Stimulated activated CD4-positive, alpha-beta T cell treated with anti-CD3 and anti-CD28 coated beads, Interleukin-1b, Interleukin-23, amount 100 ng/mL, for 1 hour (primary cell): Measurements from ENCODE around the gene SUPT4H1.
"Not testable (repeated sequence)": the region's sequence is repeated elsewhere in the genome, so short reads cannot be mapped to it uniquely, and the experiment has no call there.

ENCODE experiments used
- DNase-seq, 2 donors: peaks; one replicate each; pipeline ENCODE4 v3.0.0-alpha.2; 2020; ENCODE audit warnings: low read depth in 2 of 2

SUPT4H1 gene

DNA sequence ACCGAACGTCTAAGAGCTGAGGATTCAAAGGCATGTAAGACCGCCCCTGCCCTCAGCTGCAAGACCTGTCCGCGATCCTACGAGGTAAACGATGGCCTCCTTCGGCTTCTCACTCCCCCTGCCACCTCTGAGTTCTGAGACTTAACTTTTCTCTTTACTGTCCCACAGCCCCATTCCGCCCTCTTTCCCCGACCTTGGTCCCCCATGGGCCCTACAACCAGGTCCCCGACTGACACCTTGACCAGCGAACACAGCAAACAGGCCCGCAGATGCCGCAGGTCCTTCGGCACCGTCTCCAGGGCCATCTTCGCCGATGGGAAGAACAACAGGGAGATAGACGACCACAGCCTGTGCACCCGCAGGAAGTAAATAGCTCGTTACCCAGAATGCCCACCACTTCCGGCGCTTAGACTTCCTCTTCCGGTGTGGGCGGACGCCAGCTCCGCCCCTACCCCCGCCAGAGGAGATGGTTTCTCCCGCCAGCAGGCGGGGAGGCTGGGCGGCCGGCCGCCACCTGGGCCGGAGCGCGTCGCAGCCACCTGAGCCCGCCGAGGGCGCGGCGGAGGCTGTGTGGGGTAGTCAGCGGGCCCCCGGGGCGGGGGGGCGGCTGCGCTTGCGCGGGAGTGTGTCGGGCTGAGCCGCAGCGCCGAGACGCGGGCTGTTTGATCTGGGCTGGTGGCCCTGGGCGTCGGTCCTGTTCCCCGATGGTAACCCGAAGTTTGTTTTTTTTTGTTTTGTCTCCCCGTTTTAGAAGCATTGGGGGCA is at the start of gene SUPT4H1:
Gene SUPT4H1 (minus strand): TSS at position 371 of the 765 bp plus-strand sequence. CDS start 66 bp downstream, at position 305.
- peak; percentile 74 to 82 for DNase-seq

DNA sequence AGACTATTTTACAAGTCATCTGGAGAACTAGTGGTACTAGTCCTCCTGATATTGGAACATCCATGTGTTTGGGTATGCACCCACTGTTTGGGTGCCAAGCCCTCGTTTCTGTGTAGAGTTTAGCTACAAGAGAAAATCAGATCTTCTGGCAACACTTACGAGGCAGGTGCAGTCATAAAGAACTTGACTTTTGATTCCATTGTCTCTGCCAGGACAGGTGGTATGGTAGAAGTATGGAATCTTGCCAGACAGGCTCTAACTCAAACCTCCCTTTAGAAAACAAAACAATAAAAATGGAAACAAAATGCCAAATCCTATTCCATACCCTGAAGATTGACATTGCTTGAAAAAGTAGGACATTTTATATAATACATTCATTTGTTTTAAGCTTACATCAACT is 49.3 kb upstream of the SUPT4H1 start:
- no peak for DNase-seq

DNA sequence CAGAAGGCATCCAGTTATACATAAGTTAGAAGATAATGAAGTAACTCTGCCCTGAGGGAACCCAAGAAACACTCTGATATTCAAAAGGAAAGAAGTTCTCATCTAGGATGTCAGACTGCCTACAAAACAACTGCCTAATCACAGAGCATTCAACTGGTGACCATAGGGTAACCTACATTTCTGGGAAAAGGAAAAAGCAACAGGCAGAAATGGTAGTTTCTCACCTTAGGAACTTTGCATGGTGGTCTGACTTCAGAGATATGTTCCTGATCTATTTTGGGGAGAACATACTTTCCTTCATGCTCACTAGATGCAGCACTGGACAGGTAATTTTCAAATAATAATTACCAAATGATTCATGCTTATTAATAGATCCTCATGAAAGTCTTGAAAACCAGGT is 48.8 kb upstream of the SUPT4H1 start:
- DNase-seq, result no peak

DNA sequence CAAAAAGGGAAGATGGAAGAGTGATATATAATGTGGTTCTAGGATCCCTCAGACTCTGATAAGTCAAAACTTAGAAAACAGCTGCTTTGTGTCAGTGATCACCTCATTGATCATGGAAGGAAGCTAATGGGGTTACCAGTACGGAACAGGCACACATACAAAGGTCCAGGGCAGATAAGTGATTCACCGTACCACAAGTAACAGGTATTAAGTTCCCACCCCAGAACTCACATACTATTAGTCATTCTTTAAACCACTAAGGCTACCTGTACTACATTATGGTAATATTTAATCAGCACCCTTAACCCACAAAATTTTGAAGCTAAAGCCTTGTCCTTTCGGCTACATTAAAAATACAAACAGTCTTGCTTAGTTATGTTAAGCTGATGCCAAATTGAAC is 48.0 kb upstream of the SUPT4H1 start:
- no peak for DNase-seq

DNA sequence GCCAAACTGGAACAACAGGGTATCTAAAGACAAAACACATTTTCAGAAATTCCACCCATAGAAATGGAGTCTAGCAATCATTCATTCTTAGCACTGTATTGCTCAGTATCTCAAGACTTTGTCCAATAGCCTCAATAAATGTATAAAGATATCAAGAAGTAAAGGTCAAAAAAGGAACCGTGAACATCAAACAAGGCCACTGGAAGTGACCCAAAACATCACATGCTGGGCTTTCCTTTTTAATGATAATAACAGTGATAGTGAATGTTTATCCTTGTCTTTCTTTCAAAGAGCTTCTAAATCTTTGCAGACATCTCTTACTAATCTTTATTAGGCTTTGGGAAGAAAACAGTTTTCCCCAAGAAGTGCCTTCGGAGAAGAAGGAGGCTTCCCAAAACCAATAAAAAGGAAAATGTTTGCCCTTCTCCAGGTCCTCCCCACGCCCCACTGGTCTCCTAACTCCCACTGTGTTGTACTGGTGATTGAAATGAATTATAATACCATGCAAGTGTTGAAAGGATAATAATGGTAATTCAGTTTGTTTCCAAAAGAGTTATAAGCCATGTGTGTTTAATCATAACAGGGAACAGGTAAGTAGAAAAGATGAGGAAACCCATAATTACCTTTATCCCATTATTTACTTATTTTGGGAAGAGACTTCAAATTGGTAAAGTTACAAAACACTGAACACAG is 46.7 kb upstream of the SUPT4H1 start:
- no peak for DNase-seq

DNA sequence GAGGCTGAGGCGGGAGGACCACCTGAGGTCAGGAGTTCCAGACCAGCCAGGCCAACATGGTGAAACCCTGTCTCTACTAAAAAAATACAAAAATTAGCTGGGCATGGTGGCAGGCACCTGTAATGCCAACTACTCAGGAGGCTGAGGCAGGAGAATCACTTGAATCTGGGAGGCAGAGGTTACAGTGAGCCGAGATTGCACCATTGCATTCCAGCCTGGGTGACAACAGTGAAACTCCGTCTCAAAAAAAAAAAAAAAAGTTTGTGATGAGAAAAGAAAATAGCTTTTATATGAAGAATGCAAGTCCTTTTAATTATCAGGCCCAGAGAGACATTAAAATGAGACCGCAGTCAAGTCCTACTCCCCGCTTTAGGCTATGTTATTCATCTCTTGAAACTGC is 45.4 kb upstream of the SUPT4H1 start:
- not testable (repeated sequence) for DNase-seq

DNA sequence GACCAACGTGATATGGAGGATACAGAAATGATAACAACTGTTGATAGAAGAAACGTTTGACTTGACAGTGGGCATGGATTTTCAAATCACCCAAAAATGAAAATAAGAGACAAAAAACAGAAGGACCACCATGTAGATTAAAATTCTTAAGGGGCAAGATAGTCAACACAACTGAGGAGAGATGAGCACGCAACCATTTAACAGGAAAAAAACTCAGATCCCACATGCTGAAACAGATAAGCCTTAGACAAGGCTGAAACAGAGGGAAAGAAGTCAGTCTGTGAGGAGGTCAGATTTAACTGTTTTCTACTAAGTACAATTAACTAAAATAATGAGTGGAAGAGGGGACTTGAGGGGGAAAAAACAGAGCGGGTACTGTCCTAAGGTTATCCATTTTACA is 44.2 kb upstream of the SUPT4H1 start:
- DNase-seq, result no peak

DNA sequence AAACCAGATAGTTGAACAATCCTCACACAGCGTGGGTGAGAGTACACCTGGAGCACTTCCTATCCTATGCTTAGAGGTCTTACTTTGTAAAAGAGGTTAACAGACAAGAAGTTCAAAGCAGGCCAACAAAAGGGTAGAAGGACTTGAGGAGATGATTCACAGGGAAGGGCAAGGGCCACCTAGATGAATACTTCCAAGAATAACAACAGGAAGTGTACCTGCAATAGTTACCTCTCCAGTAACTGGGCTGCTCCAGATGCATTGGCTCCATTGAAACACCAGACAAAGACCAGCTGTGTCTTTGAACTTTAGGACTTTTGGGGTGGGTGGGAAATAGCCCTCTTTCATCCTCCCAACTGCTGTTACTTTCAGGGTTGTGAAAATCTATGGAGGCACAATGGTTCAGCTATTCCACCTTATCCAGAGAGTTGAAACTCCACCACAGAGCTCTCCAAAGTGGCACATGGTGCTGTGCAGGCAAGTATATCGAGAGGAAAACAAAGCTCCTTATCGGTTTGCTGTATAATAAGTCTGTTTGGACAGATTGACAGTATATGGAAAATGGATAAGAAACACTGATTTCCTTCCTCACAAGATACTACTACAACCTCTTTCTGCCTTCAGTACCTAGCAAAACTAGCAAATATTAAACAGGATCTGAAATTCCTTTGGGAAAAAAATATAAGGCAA is 42.7 kb upstream of the SUPT4H1 start:
- DNase-seq, result no peak

DNA sequence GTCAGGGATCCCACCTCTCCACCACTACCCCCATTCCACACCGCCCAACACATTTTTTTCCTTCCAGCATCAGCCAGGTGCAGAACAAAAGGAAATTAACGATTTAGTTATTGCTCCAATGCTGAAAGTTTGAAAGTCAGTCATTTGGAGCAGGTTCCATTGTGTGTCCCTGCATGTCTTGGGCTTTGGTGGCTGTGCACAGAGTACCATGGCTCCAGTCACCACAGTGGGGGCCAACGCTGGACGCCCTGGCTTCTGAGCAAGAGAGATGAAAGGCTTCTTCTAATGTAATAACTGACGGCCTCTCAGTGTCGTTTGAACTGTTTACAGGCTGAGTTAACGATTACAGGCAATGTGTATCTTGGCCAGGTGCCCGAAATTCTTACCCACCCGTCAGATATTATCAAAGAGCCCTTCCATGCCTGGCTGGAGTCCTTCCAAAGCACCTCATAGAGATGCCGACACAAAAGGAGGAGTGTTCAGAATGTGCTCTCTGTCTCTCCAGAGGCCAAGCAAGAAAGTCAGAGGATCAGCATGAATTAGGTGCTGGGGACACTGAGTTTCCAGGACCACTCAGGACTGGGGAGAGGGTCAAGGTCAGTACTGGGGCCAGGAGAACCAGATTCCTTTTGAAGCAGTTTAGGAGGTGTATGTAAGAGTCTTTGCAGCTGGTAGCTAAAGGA is 39.4 kb upstream of the SUPT4H1 start:
- DNase-seq, result no peak

DNA sequence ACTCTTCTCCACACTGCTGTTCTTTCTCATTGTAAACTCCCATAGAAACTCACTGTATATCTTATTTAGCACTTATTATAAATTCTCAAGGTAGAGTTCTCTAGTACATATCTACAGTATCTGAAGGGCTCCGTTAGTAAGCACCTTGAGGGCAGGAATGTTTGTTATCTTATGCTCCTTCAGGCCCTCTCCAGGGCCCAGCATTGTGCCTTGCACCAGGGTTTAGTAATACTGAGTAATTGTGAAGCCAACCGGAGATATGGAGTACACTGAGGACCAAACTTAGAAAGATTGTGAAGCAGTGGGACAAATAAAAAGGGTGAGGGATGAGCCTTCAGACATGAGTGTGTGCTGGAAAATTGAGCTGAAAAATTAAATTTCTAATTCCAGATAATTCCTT is 38.9 kb upstream of the SUPT4H1 start:
- no peak for DNase-seq

DNA sequence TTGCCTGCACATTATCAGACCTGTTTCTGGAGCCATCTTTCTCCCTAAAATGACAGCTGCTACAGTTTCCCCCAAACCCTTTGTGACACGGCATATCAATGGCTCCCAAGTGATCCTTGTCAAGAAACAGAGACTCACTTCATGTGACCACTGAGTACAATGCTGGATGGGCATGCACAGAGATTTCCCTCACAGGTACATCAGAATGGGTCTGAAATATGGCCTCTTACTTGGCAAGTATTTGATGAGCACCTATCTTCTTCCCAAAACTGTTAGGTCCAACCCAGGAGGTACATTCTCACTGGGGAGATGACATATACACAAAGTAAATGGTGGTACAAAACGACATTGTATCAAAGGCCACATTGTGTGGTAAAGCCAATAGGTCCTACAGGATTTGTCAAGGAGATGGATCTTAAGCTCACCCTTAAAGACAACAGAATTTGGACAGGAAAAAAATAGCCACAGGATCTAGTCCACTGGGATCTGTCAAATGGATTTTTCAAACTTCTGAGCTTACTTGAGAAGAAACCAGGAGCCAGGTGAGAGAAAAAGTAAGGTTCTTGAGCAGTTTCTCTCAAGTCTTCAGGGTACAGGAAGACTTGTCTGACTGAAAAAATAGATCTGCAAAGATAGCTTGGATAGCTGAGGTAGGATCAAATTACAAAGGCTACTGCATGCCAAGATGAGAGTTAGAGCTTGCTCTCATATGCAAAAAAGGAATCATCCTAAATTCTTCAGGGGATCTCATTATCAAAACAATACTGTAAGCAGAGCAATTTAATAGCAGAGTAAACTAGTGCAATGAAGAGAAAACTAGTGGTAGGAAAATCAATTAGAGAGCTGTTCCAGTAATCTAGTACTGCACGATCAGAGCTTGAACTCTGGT is 36.5 kb upstream of the SUPT4H1 start:
- no peak for DNase-seq

DNA sequence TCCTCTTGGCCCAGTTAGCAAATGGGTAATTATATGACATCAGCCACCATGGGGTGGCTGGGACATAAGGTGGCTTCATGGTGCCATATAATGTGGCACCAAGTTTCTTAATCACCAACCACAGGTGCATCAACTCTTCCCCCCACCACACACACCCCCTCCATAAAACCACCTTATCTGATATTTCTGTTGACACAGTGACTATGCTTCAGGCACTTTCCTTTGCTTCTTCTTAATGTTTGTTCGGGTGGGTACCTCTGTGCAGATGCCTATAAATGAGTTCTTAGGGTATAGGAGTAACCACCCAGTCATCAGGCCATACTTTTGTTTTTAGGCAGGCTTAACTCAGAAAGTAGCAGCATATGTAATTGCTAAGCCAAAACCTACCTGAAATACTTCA is 35.8 kb upstream of the SUPT4H1 start:
- DNase-seq, result no peak

DNA sequence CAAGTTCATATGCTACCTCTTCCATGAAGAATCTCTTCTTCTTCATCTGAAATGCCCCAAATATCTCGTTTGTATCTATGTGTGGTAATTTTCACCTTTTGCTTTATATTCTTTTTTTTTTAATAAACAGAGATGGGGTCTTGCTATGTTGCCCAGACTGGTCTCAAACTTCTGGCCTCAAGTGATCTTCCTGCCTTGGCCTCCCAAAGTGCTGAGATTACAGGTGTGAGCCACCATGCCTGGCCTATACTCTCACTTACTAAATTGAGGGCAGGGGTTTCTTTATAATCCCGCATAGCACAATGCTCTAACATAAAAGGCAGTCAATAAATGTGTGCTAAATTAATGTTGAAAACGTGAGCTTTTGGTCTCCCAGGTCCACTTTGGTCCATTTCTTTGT is 34.7 kb upstream of the SUPT4H1 start:
- no peak for DNase-seq

DNA sequence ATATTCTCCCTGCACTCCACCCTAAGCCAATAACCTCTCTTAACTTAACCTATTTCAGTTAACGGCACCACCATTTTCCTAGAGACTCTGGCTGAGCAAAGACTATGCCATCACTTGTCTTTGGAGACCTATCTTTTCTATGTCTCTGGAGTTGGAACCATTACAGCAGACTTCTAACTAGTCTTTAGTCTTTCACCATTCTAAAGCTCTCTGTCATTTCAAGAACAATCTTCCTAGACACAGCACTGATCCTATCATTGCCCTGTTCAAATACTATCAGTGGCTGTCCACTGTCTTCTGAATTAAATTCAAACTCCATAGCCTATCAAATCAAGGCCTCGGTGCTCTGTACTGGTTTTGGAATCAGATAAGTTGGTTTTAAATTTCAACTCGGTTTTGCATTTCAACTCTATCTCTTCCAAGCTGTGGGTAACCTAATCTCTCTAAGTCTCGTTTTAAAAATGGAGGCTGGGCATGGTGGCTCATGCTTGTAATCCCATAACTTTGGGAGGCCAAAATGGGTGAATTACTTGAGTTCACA is 33.4 kb upstream of the SUPT4H1 start:
- DNase-seq, result no peak

DNA sequence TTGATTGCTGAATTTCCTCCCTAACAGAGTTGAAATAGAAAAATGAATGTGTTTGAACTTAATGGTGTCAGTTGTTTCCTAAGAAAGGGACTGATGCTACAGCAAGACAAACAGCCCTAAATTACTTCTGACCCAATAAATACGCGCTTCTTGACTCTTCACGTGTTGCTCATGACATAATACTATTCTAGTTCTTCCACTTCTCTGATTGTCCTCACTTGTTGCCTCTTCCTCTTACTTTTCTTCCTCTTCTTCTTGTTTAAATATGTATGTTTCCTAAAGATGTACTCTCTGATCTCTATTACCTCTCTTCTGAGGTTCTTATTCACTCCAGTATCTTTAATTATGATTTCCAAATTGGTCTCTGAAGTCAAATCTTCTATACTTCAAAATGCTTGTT is 32.9 kb upstream of the SUPT4H1 start:
- no peak for DNase-seq

DNA sequence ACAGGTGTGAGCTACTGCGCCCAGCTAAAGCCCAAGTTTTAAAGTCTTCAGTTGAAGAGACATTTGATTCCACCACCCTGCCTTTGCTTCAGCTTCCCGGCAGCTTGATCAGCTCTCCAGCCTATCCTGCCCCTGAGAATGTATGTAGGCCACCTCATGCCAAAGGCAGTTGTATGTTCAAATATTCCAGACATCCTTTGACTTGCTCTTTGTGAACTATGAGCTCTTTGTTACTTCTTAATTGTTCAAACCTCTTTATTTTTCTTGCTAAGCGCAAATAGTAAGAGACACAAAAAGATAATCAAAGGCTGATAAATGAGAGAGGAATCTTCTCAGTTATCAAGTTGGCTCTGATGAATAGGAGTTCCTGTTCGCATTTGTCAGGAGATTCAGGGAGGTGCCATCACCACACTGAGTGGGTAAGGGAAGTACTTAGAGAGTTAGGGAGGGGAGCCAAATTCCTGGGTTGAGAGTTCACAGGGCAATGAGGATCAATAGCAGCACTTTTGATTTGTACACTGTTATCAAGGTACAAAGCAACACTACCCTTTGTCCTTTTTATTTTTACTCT is 32.0 kb upstream of the SUPT4H1 start:
- DNase-seq, result no peak

DNA sequence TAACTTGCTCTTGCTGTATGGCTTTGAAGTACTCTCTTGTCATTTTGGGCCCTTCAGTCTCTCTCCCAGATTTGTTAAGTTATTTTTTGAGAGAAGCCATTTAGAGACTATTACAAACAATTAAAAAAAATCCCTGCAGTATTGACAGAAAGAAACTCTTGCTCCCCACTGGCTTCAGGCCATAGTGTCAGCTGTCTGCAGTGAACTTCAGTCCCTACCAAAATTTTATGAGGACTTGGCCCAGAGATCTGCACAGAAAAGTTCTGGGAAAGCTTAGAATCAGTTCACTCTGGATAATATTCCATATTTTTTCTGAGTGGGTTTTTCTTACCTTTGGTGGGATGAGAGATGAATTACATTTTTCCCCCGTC is 30.9 kb upstream of the SUPT4H1 start:
- no peak for DNase-seq

DNA sequence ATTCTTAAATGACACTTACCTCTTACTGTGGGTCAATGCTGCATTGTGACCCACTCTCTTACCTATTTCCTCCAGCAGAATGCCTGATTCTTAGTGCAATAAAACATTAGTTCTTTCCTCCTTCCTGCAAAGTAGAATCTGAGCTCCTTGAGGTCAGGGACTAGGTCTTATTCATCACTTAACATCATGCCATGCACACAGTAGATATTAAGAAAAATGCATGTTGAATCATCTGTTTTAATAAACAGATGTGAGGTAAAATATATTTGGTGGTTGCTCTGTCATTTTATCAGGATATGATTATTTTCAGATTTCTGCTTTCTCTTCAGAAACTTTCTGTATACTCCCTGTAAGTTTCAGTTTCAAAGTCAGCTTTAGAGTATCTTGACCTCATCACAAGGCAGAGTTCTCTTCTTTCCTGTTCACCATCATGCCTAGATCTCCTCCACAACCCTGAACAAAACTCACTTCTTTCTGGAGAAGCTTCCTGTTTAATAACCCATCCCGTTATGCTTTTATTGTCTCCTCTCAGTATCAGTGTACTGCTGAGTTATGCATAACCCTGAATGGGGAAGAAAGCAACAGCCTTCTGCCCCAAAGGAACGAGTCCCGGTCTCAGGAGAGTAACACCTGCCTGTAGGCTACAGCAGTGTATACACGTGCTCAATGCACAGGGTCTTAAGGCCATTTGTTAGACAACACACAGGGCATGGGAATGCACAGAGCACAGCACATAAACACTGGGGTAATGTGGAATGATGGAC is 30.3 kb upstream of the SUPT4H1 start:
- DNase-seq, result no peak

DNA sequence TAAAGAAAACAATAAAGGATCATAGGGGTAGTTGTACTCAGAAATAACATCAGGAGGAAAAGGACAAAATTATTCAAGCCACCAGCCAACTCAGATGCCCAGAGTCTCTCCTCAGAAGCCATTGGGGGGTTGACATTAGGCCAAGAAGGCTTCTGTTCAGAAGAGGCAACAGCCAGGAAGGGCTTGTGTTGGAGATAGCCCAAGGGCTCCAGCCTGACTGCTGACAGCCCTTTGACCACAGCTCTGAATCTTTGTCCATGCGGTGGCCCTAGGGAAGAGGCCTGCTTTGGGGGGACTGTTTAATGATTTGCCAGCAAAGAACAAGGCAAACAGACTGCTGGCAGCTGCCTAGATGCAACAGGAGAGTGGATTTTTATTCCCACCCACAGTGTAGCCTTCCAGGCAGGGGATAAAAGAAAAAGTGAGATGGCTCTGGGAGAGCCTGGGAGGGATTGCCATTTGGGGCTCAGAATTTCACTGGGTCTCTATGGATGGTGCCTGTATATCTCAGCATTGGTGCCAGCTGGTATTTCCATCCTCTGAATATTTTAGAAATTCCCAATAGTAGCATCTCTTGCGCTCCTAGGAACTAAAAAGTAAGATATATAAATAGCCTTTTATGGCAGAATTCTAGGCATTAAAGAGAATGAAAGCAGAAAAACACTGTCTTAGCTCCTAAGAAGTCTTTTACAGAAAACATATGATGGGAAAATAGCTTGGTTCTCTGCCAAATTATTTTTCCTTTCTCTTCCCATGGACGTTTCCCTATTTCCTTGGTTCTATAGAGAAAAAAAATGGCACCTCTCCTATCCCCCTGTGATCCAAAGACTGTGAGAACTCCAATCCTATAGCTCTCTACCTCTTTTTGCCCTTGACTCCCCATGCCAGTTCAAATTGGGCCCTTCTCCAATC is 29.4 kb upstream of the SUPT4H1 start:
- DNase-seq, result no peak
